ENCODE results near the gene KDELR1. TPM values are rescaled to one million over a fixed set of nuclear protein-coding genes. Genes with fewer than 3 reads are reported as not detected.

KDELR1 gene
- total and polyA plus RNA-seq, 2 experiments from 2014 or later: 159 to 186 TPM

GRCh38 chr19:48385461-48386087, 5.8 kb downstream of the KDELR1 start:
- Histone ChIP-seq H3K9me3 (ENCODE audit: low read depth) (no peaks in the 10 kb centered on the region), H3K4me3 (no peak overlapping the region), H3K4me1 (ENCODE audit: low read depth) (peaks cover 3% of the 10 kb centered on the region), H3K27ac (no peak overlapping the region), H3K27me3 (no peaks in the 10 kb centered on the region), H3K36me3 (peaks cover 48% of the 10 kb centered on the region)
- TF ChIP-seq CTCF (IDR thresholded peaks at IDR 0.05; ENCODE audit: low read depth, low read length): no peak
- DNase-seq (ENCODE audit: low read depth in 1 of 2, low spot score in 1 of 2): no peak

GRCh38 chr19:48382286-48382685, 9.1 kb downstream of the KDELR1 start:
- H3K4me3 ChIP-seq: no peak overlapping the region
- no peaks in the 10 kb centered on the region for H3K4me1 ChIP-seq (ENCODE audit: low read depth)
- H3K36me3 ChIP-seq: peaks cover 34% of the 10 kb centered on the region
- H3K9me3 ChIP-seq (ENCODE audit: low read depth): no peaks in the 10 kb centered on the region
- H3K27ac ChIP-seq: peak overlapping the region; percentile 23
- no peaks in the 10 kb centered on the region for H3K27me3 ChIP-seq
- no peak for TF ChIP-seq CTCF (IDR thresholded peaks at IDR 0.05; ENCODE audit: low read depth, low read length)
- no peak for DNase-seq (ENCODE audit: low read depth in 1 of 2, low spot score in 1 of 2)

GRCh38 chr19:48381178-48381950, 10.0 kb downstream of the KDELR1 start:
- no peaks in the 10 kb centered on the region for H3K9me3 ChIP-seq (ENCODE audit: low read depth)
- H3K4me3 ChIP-seq: no peak overlapping the region
- no peak overlapping the region for H3K27ac ChIP-seq
- no peaks in the 10 kb centered on the region for H3K27me3 ChIP-seq
- TF ChIP-seq CTCF (IDR thresholded peaks at IDR 0.05; ENCODE audit: low read depth, low read length): no peak
- H3K36me3 ChIP-seq: peaks cover 30% of the 10 kb centered on the region
- no peaks in the 10 kb centered on the region for H3K4me1 ChIP-seq (ENCODE audit: low read depth)
- DNase-seq (ENCODE audit: low read depth in 1 of 2, low spot score in 1 of 2): no peak

- Histone ChIP-seq H3K9me3 (ENCODE audit: low read depth) (no peaks in the 10 kb centered on the region), H3K36me3 (peaks cover 14% of the 10 kb centered on the region), H3K27ac (no peak overlapping the region), H3K27me3 (no peaks in the 10 kb centered on the region), H3K4me3 (no peak overlapping the region), H3K4me1 (ENCODE audit: low read depth) (no peaks in the 10 kb centered on the region)
- DNase-seq (ENCODE audit: low read depth in 1 of 2, low spot score in 1 of 2): no peak
- no peak for TF ChIP-seq CTCF (IDR thresholded peaks at IDR 0.05; ENCODE audit: low read depth, low read length)
Observed at GRCh38 chr19:48379058-48379457, 12.3 kb downstream of the KDELR1 start.

GRCh38 chr19:48378194-48378570, 13.2 kb downstream of the KDELR1 start:
- Histone ChIP-seq H3K27me3 (no peaks in the 10 kb centered on the region), H3K27ac (no peak overlapping the region)
- TF ChIP-seq CTCF (IDR thresholded peaks at IDR 0.05; ENCODE audit: low read depth, low read length): no peak

More at GRCh38 chr19:48378194-48378570, 13.2 kb downstream of the KDELR1 start:
- no peak for DNase-seq (ENCODE audit: low read depth in 1 of 2, low spot score in 1 of 2)
- peaks cover 6% of the 10 kb centered on the region for H3K36me3 ChIP-seq
- no peaks in the 10 kb centered on the region for H3K9me3 ChIP-seq (ENCODE audit: low read depth)
- no peaks in the 10 kb centered on the region for H3K4me1 ChIP-seq (ENCODE audit: low read depth)
- no peak overlapping the region for H3K4me3 ChIP-seq
